GM13977 (cell line): ENCODE results near the gene LMNA.

Experiments used
- DNase-seq: peaks from one replicate; pipeline ENCODE4 v3.0.0; 2012; ENCODE audit warnings: low spot score
- CTCF ChIP-seq: IDR thresholded peaks from 2 replicates; pipeline ENCODE4 v1.5.1; 2012; ENCODE audit warnings: mild to moderate bottlenecking, control low read depth; ENCODE audit not compliant: insufficient read depth; ENCODE audit errors: extremely low read depth, missing control alignments
- in situ Hi-C: fragments of 300-500 bp; cut with MboI; formaldehyde crosslinking; loops from one replicate; pipeline ENCODE4 v1.12.0; 2022; ENCODE audit warnings: low sequenced_read_pairs, low pct_unique_long_range_greater_than_20kb, mixed read lengths, inconsistent platforms; ENCODE audit not compliant: unreplicated experiment

Gene LMNA

GRCh38 chr1:156143765-156144489 is 29.4 kb downstream of the LMNA start:
- in situ Hi-C loops, result loop anchor here (10.0 kb wide), 1 partner anchor 81 kb away; no protein-coding TSS in a partner anchor
- no peak for DNase-seq

GRCh38 chr1:156144742-156145141 is 30.2 kb downstream of the LMNA start:
- in situ Hi-C loops, result loop anchor here (10.0 kb wide), 1 partner anchor 80 kb away; no protein-coding TSS in a partner anchor
- no peak for DNase-seq
- no peak for TF ChIP-seq CTCF

More at GRCh38 chr1:156143765-156144489, 29.4 kb downstream of the LMNA start:
- TF ChIP-seq CTCF, result no peak

GRCh38 chr1:156145650-156146019 is 31.1 kb downstream of the LMNA start:
- no peak for DNase-seq
- TF ChIP-seq CTCF, result no peak
- in situ Hi-C loops, result loop anchor here (10.0 kb wide), 1 partner anchor 79 kb away; no protein-coding TSS in a partner anchor

GRCh38 chr1:156146020-156146768 is 31.7 kb downstream of the LMNA start:
- peak; percentile 66 for TF ChIP-seq CTCF
- in situ Hi-C loops, result loop anchor here (10.0 kb wide), 1 partner anchor 79 kb away; no protein-coding TSS in a partner anchor
- peak; percentile 79 for DNase-seq

GRCh38 chr1:156146769-156147405 is 32.4 kb downstream of the LMNA start:
- no peak for DNase-seq
- in situ Hi-C loops, result loop anchor here (10.0 kb wide), 1 partner anchor 78 kb away; no protein-coding TSS in a partner anchor
- no peak for TF ChIP-seq CTCF

GRCh38 chr1:156148216-156148615 is 33.7 kb downstream of the LMNA start:
- no peak for TF ChIP-seq CTCF
- in situ Hi-C loops, result loop anchor here (10.0 kb wide), 1 partner anchor 77 kb away; no protein-coding TSS in a partner anchor
- no peak for DNase-seq
